A673 (cell line): ENCODE data around the gene TPP1. TPM values are rescaled to one million over a fixed set of nuclear protein-coding genes. Genes with fewer than 3 reads are reported as not detected.

Source experiments
- BruUV-seq: library from RNA; stranded (reverse); fragments of 400-500 nt; replicated peaks from 2 replicates; lab custom pipeline; 2021; lab: Mats Ljungman, UMichigan
- CTCF ChIA-PET: fragments of 300-600 bp; sonication (Branson Sonifier 250); formaldehyde crosslinking; loops from one replicate; lab custom pipeline; 2022; ENCODE audit warnings: antibody characterized with exemption; lab: Charles Lee
- POLR2A ChIA-PET: fragments of 300-600 bp; sonication (Branson Sonifier 250); formaldehyde crosslinking; loops from one replicate; lab custom pipeline; 2022; ENCODE audit warnings: antibody characterized with exemption; ENCODE audit not compliant: low non-redundant PET; lab: Charles Lee
- DNase-seq: peaks from one replicate; pipeline ENCODE4 v3.0.0-alpha.2; 2015; ENCODE audit warnings: low spot score
- H3K27ac ChIP-seq: fragments of 200-600 bp; sonication (generic); 2 replicates; pipeline ENCODE4 v1.5.1; 2016; ENCODE audit warnings: mixed run types, low read depth, mild to moderate bottlenecking, mixed read lengths, antibody characterized with exemption, low read length; ENCODE audit not compliant: poor library complexity, severe bottlenecking
- H3K27me3 ChIP-seq: fragments of 200-600 bp; sonication (generic); replicated peaks from 2 replicates; pipeline ENCODE4 v1.6.1; 2017; ENCODE audit warnings: mixed run types, low read depth, mild to moderate bottlenecking, mixed read lengths, antibody characterized with exemption, low read length; ENCODE audit not compliant: insufficient read depth, poor library complexity
- H3K36me3 ChIP-seq: fragments of 200-600 bp; sonication (generic); 2 replicates; pipeline ENCODE4 v1.6.1; 2016; ENCODE audit warnings: mixed run types, mild to moderate bottlenecking, mixed read lengths, antibody characterized with exemption, low read length; ENCODE audit not compliant: insufficient read depth, poor library complexity, severe bottlenecking
- H3K4me1 ChIP-seq: fragments of 200-600 bp; sonication (generic); 2 replicates; pipeline ENCODE4 v1.6.1; 2017; ENCODE audit warnings: mixed run types, mild to moderate bottlenecking, mixed read lengths, antibody characterized with exemption, low read length; ENCODE audit not compliant: insufficient read depth, poor library complexity, severe bottlenecking
- H3K4me3 ChIP-seq: fragments of 200-600 bp; sonication (generic); 2 replicates; pipeline ENCODE4 v1.5.1; 2016; ENCODE audit warnings: low read depth, mixed run types, mild to moderate bottlenecking, mixed read lengths, low read length; ENCODE audit not compliant: poor library complexity, severe bottlenecking
- H3K9me3 ChIP-seq: fragments of 200-600 bp; sonication (generic); 2 replicates; pipeline ENCODE4 v1.6.1; 2016; ENCODE audit warnings: mixed run types, low read depth, mild to moderate bottlenecking, mixed read lengths, antibody characterized with exemption, low read length; ENCODE audit not compliant: poor library complexity, severe bottlenecking
- EZH2 ChIP-seq: fragments of 200-600 bp; sonication (generic); IDR thresholded peaks from 2 replicates; pipeline ENCODE4 v1.6.1; 2017; ENCODE audit warnings: borderline replicate concordance, low read depth, mild to moderate bottlenecking, mixed read lengths, antibody characterized with exemption, low read length; ENCODE audit not compliant: poor library complexity, severe bottlenecking
- intact Hi-C: fragments of 100-400 bp; cut with micrococcal nuclease; formaldehyde crosslinking; loops from one replicate; pipeline ENCODE4 v1.10.0; 2022; ENCODE audit not compliant: unreplicated experiment
- total RNA-seq: library from RNA; stranded (reverse); gene quantifications from 2 replicates; pipeline ENCODE4 v1.2.3, GENCODE V29; 2021
- TF ChIP-seq, protein P1 (sequence below): fragments of 300-800, 200-600 bp; sonication (generic); conservative IDR thresholded peaks from 2 replicates; pipeline ENCODE4 v1.5.1; 2017; ENCODE audit warnings: low read depth, mild to moderate bottlenecking, antibody characterized with exemption, low read length, moderate library complexity, mixed read lengths

The TPP1 gene
- total RNA-seq, 1 experiment from 2014 or later: 53.0 TPM

DNA sequence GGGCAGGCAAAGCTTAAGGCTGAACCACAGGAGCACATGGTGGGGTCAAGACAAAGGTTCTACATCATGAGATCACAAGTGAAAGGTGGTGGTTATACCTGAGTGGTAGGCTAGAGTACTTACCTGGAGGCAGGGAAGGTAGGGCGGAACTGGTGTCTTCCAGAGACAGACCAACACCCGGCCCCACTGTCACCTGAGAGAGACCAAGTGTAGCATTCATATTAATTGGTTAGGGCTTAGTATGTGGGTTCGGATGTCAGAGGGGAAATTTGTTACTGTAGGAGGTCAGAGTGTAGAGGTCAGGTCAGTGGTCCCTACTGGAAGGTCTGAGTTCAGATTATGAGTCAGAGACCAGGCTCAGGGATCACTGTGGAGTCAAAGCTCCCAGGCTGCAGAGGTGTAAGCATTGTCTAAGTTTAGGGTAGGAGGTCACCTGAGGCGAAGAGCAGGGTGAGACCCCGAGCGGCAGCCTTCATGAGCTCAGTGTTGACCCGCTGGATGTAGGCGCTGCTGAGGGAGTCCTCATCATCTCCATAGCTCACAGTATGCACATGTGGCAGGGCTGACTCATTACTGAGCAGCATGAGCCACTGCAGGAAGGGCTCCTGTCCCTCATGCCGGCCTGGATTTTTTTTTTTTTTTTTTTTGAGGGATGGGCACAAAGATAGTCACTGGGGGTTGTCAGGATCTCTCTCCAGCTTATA, 3.2 kb downstream of the TPP1 start:
- TF ChIP-seq, protein P1, sequence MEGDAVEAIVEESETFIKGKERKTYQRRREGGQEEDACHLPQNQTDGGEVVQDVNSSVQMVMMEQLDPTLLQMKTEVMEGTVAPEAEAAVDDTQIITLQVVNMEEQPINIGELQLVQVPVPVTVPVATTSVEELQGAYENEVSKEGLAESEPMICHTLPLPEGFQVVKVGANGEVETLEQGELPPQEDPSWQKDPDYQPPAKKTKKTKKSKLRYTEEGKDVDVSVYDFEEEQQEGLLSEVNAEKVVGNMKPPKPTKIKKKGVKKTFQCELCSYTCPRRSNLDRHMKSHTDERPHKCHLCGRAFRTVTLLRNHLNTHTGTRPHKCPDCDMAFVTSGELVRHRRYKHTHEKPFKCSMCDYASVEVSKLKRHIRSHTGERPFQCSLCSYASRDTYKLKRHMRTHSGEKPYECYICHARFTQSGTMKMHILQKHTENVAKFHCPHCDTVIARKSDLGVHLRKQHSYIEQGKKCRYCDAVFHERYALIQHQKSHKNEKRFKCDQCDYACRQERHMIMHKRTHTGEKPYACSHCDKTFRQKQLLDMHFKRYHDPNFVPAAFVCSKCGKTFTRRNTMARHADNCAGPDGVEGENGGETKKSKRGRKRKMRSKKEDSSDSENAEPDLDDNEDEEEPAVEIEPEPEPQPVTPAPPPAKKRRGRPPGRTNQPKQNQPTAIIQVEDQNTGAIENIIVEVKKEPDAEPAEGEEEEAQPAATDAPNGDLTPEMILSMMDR: no peak
- TF ChIP-seq EZH2: no peak
- intact Hi-C loops: loop anchor here (5.0 to 10.0 kb wide), 2 partner anchors 149 to 231 kb away; no protein-coding TSS in a partner anchor
- no TSS peak for BruUV-seq
- no peak overlapping the region for H3K27ac ChIP-seq
- H3K4me1 ChIP-seq: peaks cover 13% of the 10 kb centered on the region
- CTCF ChIA-PET: interaction anchor here (0.5 kb wide), 1 partner anchor 302 kb away, joined by 3 read pairs; no protein-coding TSS in a partner anchor
- no peaks in the 10 kb centered on the region for H3K9me3 ChIP-seq
- POLR2A ChIA-PET: no interaction called here
- no peaks in the 10 kb centered on the region for H3K27me3 ChIP-seq
- DNase-seq: no peak
- no peak overlapping the region for H3K4me3 ChIP-seq
- H3K36me3 ChIP-seq: peaks cover under 1% of the 10 kb centered on the region

DNA sequence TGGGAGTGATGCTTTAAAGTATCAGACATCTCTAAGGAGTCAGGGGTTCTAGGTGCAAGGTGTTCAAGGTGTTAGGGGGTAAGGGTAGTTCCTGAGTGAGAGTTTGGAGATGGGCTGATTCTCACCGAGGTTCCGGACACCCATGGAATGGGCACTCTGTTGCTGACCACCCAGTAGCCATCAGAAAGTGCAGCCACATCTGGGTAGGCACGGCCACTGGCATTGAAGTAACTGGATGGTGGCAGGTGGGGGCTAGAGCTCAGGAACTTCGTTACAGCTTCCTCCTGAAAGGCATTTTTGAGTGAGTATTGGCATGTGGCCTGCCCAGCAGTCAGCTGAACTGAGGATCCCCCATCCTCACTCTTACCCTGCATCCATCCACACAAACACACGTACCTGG, 4.2 kb downstream of the TPP1 start:
- intact Hi-C loops: loop anchor here (5.0 to 10.0 kb wide), 2 partner anchors 148 to 230 kb away; no protein-coding TSS in a partner anchor
- ChIA-PET POLR2A (no interaction called here), CTCF (no interaction called here)

DNA sequence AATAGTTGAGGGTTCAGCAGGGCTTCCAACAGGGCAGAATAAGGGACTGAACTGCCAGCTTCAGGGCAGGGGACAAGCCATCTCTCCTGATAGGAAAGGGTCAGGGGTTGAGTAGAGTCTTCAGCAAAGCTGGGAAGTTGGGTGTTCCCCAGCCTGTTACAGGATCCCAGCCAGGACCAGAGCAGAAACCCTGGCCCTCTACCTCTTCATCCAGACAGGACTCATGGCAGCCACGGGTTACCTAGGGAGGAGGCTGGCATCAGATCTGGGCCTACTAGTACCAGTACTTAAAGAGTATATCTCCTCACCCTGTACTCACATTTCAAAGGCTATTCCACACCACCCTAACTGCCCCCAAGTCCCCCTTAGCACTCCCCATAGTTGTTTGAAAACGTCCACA, 4.8 kb downstream of the TPP1 start:
- POLR2A ChIA-PET: no interaction called here
- BruUV-seq: no TSS peak
- intact Hi-C loops: loop anchor here (10.0 kb wide), 1 partner anchor 230 kb away; no protein-coding TSS in a partner anchor

More for the DNA sequence above, 4.2 kb downstream of the TPP1 start:
- Histone ChIP-seq H3K9me3 (no peaks in the 10 kb centered on the region), H3K4me3 (no peak overlapping the region), H3K4me1 (peaks cover 14% of the 10 kb centered on the region), H3K36me3 (peaks cover 10% of the 10 kb centered on the region), H3K27me3 (no peaks in the 10 kb centered on the region), H3K27ac (no peak overlapping the region)
- TF ChIP-seq, protein P1: no peak
- no peak for TF ChIP-seq EZH2
- no peak for DNase-seq
- no TSS peak for BruUV-seq

More for the DNA sequence above, 4.8 kb downstream of the TPP1 start:
- CTCF ChIA-PET: no interaction called here
- Histone ChIP-seq H3K4me3 (no peak overlapping the region), H3K36me3 (peaks cover 16% of the 10 kb centered on the region), H3K27ac (no peak overlapping the region), H3K9me3 (no peaks in the 10 kb centered on the region), H3K27me3 (no peaks in the 10 kb centered on the region), H3K4me1 (peaks cover 11% of the 10 kb centered on the region)
- DNase-seq: no peak
- TF ChIP-seq EZH2: no peak
- TF ChIP-seq, protein P1: no peak
